ENCODE measurements around the gene AFAP1L2. TPM values are rescaled to one million over a fixed set of nuclear protein-coding genes. Genes with fewer than 3 reads are reported as not detected.

Gene AFAP1L2
- polyA plus RNA-seq, 3 donors, result 0.01 to 0.43 TPM; not detected in 1

GRCh38 chr10:114262496-114262895 is 141.8 kb downstream of the AFAP1L2 start:
- H3K27me3 ChIP-seq (ENCODE audit: control insufficient read depth in 2 of 2, insufficient read depth in 2 of 2, low read length in 2 of 2), result no peaks in the 10 kb centered on the region

DNA sequence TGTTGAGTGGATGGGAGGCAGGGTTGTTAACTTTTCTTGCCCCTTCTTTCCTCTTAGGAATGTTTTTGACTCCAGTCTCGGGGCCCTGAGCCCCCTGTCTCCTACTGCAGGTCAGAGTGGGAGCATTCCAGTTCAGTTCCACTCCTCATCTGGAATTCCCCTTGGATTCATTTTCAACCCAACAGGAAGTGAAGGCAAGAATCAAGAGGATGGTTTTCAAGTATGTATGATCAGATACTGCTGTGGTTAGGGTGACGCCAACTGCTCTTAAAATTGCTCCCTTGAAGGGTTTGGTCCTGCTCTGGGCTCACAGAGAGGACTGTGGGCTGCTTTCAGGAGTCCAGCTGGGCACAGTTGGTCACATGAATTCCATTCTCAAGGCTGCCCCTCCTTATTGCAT is 143.2 kb downstream of the AFAP1L2 start:
- Mint-ChIP-seq H3K4me1 (no peaks in the 10 kb centered on the region), H3K27ac (no peak overlapping the region), H3K4me3 (no peak overlapping the region), H3K27me3 (ENCODE audit: low read depth in 3 of 3) (peaks cover 1 to 5% (median 4%) of the 10 kb centered on the region in 3 donors), H3K36me3 (no peaks in the 10 kb centered on the region), H3K9me3 (peaks cover 0 to 2% (median 0%) of the 10 kb centered on the region in 7 donors)
- no peaks in the 10 kb centered on the region for H3K9me3 ChIP-seq (replicated peaks in 1 of 2; ENCODE audit: control insufficient read depth in 1 of 2, insufficient read depth in 1 of 2, low read length in 2 of 2)
- no peak for DNase-seq
- no peak overlapping the region for H2AFZ ChIP-seq (ENCODE audit: insufficient read depth, low read depth, low read length, poor library complexity, severe bottlenecking)
- no peaks in the 10 kb centered on the region for H4K20me1 ChIP-seq (ENCODE audit: insufficient read depth, low read length)
- H3K36me3 ChIP-seq (replicated peaks in 1 of 2; ENCODE audit: control insufficient read depth in 1 of 2, insufficient read depth in 2 of 2, low read length in 2 of 2), result no peaks in the 10 kb centered on the region
- WGBS (ENCODE audit: insufficient coverage), result no CpG with 5 or more reads among the region's 2 CpGs
- H3K9ac ChIP-seq (ENCODE audit: insufficient read depth, low read length, poor library complexity, severe bottlenecking), result no peak overlapping the region
- TF ChIP-seq, protein P1, sequence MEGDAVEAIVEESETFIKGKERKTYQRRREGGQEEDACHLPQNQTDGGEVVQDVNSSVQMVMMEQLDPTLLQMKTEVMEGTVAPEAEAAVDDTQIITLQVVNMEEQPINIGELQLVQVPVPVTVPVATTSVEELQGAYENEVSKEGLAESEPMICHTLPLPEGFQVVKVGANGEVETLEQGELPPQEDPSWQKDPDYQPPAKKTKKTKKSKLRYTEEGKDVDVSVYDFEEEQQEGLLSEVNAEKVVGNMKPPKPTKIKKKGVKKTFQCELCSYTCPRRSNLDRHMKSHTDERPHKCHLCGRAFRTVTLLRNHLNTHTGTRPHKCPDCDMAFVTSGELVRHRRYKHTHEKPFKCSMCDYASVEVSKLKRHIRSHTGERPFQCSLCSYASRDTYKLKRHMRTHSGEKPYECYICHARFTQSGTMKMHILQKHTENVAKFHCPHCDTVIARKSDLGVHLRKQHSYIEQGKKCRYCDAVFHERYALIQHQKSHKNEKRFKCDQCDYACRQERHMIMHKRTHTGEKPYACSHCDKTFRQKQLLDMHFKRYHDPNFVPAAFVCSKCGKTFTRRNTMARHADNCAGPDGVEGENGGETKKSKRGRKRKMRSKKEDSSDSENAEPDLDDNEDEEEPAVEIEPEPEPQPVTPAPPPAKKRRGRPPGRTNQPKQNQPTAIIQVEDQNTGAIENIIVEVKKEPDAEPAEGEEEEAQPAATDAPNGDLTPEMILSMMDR (IDR thresholded peaks at IDR 0.05), result no peak
- intact Hi-C loops (cut with micrococcal nuclease), result no loop called here
- no peak overlapping the region for H3K27ac ChIP-seq (ENCODE audit: low read depth in 1 of 2, low read length in 2 of 2)
- no peak overlapping the region for H3K4me2 ChIP-seq (replicated peaks; ENCODE audit: extremely low read depth, low read length, poor library complexity, severe bottlenecking)
- H3K79me2 ChIP-seq (ENCODE audit: insufficient read depth, low read length), result no peaks in the 10 kb centered on the region
- no peaks in the 10 kb centered on the region for H3K27me3 ChIP-seq (ENCODE audit: control insufficient read depth in 2 of 2, insufficient read depth in 2 of 2, low read length in 2 of 2)
- H3K4me1 ChIP-seq (ENCODE audit: control insufficient read depth in 1 of 2, insufficient read depth in 2 of 2, low read length in 2 of 2), result no peaks in the 10 kb centered on the region
- H3K4me3 ChIP-seq (replicated peaks in 1 of 3; ENCODE audit: low read depth in 2 of 3, low read length in 3 of 3), result no peak overlapping the region

More at GRCh38 chr10:114262496-114262895, 141.8 kb downstream of the AFAP1L2 start:
- whole genome bisulfite sequencing (ENCODE audit: insufficient coverage), result no CpG with 5 or more reads among the region's 4 CpGs
- Mint-ChIP-seq H3K4me1 (no peaks in the 10 kb centered on the region), H3K4me3 (no peak overlapping the region), H3K27ac (no peak overlapping the region), H3K36me3 (no peaks in the 10 kb centered on the region), H3K9me3 (peaks cover 0 to 2% (median 0%) of the 10 kb centered on the region in 7 donors), H3K27me3 (ENCODE audit: low read depth in 3 of 3) (peaks cover 1 to 6% (median 4%) of the 10 kb centered on the region in 3 donors)
- H3K4me3 ChIP-seq (replicated peaks in 1 of 3; ENCODE audit: low read depth in 2 of 3, low read length in 3 of 3), result no peak overlapping the region
- no peaks in the 10 kb centered on the region for H3K79me2 ChIP-seq (ENCODE audit: insufficient read depth, low read length)
- H3K9ac ChIP-seq (ENCODE audit: insufficient read depth, low read length, poor library complexity, severe bottlenecking), result no peak overlapping the region
- no peaks in the 10 kb centered on the region for H3K36me3 ChIP-seq (replicated peaks in 1 of 2; ENCODE audit: control insufficient read depth in 1 of 2, insufficient read depth in 2 of 2, low read length in 2 of 2)
- no peak overlapping the region for H2AFZ ChIP-seq (ENCODE audit: insufficient read depth, low read depth, low read length, poor library complexity, severe bottlenecking)
- no peaks in the 10 kb centered on the region for H3K9me3 ChIP-seq (replicated peaks in 1 of 2; ENCODE audit: control insufficient read depth in 1 of 2, insufficient read depth in 1 of 2, low read length in 2 of 2)
- no peak for DNase-seq
- H3K27ac ChIP-seq (ENCODE audit: low read depth in 1 of 2, low read length in 2 of 2), result no peak overlapping the region
- H3K4me2 ChIP-seq (replicated peaks; ENCODE audit: extremely low read depth, low read length, poor library complexity, severe bottlenecking), result no peak overlapping the region
- intact Hi-C loops (cut with micrococcal nuclease), result no loop called here
- no peaks in the 10 kb centered on the region for H4K20me1 ChIP-seq (ENCODE audit: insufficient read depth, low read length)
- no peaks in the 10 kb centered on the region for H3K4me1 ChIP-seq (ENCODE audit: control insufficient read depth in 1 of 2, insufficient read depth in 2 of 2, low read length in 2 of 2)
- TF ChIP-seq, protein P1 (IDR thresholded peaks at IDR 0.05), result no peak
